Measurements from ENCODE around the gene ADAMTSL1. TPM values are rescaled to one million over a fixed set of nuclear protein-coding genes. Genes with fewer than 3 reads are reported as not detected.

ADAMTSL1 gene
- total RNA-seq, 1 experiment from 2014 or later = 0.94 TPM

GRCh38 chr9:18893491-18893890, 419.5 kb downstream of the ADAMTSL1 start:
- POLR2A ChIA-PET = no interaction called here

DNA sequence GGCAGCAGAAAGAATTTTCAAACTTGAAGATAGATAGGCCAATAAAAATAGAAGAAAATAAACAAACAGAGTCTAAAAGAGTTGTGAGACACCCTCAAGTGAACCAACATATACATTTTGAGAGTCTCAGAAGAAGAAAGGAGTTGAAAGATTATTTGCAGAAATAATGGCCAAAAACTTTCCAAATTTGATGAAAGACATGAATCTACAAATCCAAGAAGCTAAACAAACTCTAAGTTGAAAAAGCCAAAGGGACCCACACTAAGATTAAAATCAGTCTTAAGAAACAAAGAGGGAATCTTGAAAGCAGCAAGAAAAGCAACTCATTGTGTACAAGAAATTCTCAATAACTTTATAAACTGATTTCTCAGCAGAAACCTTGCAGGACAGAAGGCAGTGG, 422.1 kb downstream of the ADAMTSL1 start:
- ATAC-seq = no peak
- H3K4me3 Mint-ChIP-seq = no peak overlapping the region
- TF ChIP-seq NR3C1 (CRISPR knock-in tag; conservative IDR thresholded peaks at IDR 0.05; ENCODE audit: low read depth) (no peak), CREB1 (CRISPR knock-in tag; IDR thresholded peaks at IDR 0.05) (no peak), CREM (CRISPR knock-in tag; IDR thresholded peaks at IDR 0.05) (no peak), USF1 (CRISPR knock-in tag; IDR thresholded peaks at IDR 0.05) (no peak), FOXP1 (CRISPR knock-in tag; IDR thresholded peaks at IDR 0.05; ENCODE audit: borderline replicate concordance) (no peak), EMX1 (CRISPR knock-in tag; IDR thresholded peaks at IDR 0.05) (no peak), NFE2L1 (CRISPR knock-in tag; IDR thresholded peaks at IDR 0.05) (no peak), ESRRA (CRISPR knock-in tag; IDR thresholded peaks at IDR 0.05; ENCODE audit: borderline replicate concordance) (no peak)
- TF ChIP-seq, protein P1, sequence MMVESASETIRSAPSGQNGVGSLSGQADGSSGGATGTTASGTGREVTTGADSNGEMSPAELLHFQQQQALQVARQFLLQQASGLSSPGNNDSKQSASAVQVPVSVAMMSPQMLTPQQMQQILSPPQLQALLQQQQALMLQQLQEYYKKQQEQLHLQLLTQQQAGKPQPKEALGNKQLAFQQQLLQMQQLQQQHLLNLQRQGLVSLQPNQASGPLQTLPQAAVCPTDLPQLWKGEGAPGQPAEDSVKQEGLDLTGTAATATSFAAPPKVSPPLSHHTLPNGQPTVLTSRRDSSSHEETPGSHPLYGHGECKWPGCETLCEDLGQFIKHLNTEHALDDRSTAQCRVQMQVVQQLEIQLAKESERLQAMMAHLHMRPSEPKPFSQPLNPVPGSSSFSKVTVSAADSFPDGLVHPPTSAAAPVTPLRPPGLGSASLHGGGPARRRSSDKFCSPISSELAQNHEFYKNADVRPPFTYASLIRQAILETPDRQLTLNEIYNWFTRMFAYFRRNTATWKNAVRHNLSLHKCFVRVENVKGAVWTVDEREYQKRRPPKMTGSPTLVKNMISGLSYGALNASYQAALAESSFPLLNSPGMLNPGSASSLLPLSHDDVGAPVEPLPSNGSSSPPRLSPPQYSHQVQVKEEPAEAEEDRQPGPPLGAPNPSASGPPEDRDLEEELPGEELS (CRISPR knock-in tag; IDR thresholded peaks at IDR 0.05) = no peak
- CTCF ChIA-PET = no interaction called here
- no peak overlapping the region for H3K27ac Mint-ChIP-seq
- H3K4me1 Mint-ChIP-seq = peaks cover 8% of the 10 kb centered on the region
- H3K9me3 Mint-ChIP-seq = peaks cover 12% of the 10 kb centered on the region
- DNase-seq (ENCODE audit: low spot score) = no peak
- POLR2A ChIA-PET = no interaction called here
- no peaks in the 10 kb centered on the region for H3K36me3 Mint-ChIP-seq
- H3K27me3 Mint-ChIP-seq (ENCODE audit: low read depth) = no peaks in the 10 kb centered on the region

More at GRCh38 chr9:18893491-18893890, 419.5 kb downstream of the ADAMTSL1 start:
- Mint-ChIP-seq H3K36me3 (no peaks in the 10 kb centered on the region), H3K9me3 (peaks cover 12% of the 10 kb centered on the region), H3K27me3 (ENCODE audit: low read depth) (no peaks in the 10 kb centered on the region), H3K4me3 (no peak overlapping the region), H3K27ac (no peak overlapping the region), H3K4me1 (peaks cover 12% of the 10 kb centered on the region)
- CTCF ChIA-PET = no interaction called here
- TF ChIP-seq SP1 (CRISPR knock-in tag; conservative IDR thresholded peaks at IDR 0.05) (no peak), MXD4 (CRISPR knock-in tag; IDR thresholded peaks at IDR 0.05; ENCODE audit: borderline replicate concordance) (no peak), GTF2I (CRISPR knock-in tag; conservative IDR thresholded peaks at IDR 0.05) (no peak), PRDM15 (CRISPR knock-in tag; IDR thresholded peaks at IDR 0.05) (no peak), MLX (CRISPR knock-in tag; IDR thresholded peaks at IDR 0.05) (no peak), IRF2 (CRISPR knock-in tag; IDR thresholded peaks at IDR 0.05; ENCODE audit: borderline replicate concordance, low read depth) (no peak), IRF1 (CRISPR knock-in tag; IDR thresholded peaks at IDR 0.05) (no peak)
- no peak for ATAC-seq
- no peak for DNase-seq (ENCODE audit: low spot score)
